Measurements from ENCODE around the gene LRRK2. TPM values are rescaled to one million over a fixed set of nuclear protein-coding genes. Genes with fewer than 3 reads are reported as not detected.

The LRRK2 gene
- total RNA-seq, 2 donors from 2014 or later: 1.2 to 1.9 TPM

- Mint-ChIP-seq H3K9me3 (no peaks in the 10 kb centered on the region), H3K4me3 (no peak overlapping the region), H3K36me3 (ENCODE audit: low read depth) (no peaks in the 10 kb centered on the region), H3K27me3 (ENCODE audit: insufficient read depth) (no peaks in the 10 kb centered on the region), H3K4me1 (no peaks in the 10 kb centered on the region), H3K27ac (no peak overlapping the region)
- H3K9ac ChIP-seq (ENCODE audit: extremely low read depth, low read length, poor library complexity, severe bottlenecking): no peak overlapping the region
- no peak overlapping the region for H3K27ac ChIP-seq (ENCODE audit: low read depth, low read length)
- H3K36me3 ChIP-seq (ENCODE audit: control insufficient read depth, insufficient read depth, low read length): no peaks in the 10 kb centered on the region
- no peaks in the 10 kb centered on the region for H3K4me1 ChIP-seq (ENCODE audit: control insufficient read depth, insufficient read depth, low read length)
- no peaks in the 10 kb centered on the region for H3K27me3 ChIP-seq (ENCODE audit: control insufficient read depth, insufficient read depth, low read length, poor library complexity, severe bottlenecking)
- H3K9me3 ChIP-seq (ENCODE audit: control insufficient read depth, low read length): no peaks in the 10 kb centered on the region
- DNase-seq: no peak
- TF ChIP-seq CTCF (conservative IDR thresholded peaks at IDR 0.05): no peak
- WGBS, 2 experiments (ENCODE audit: insufficient coverage in 1 of 2, insufficient read length in 1 of 2): no CpG with 5 or more reads among the region's 1 CpG
- H3K4me3 ChIP-seq (ENCODE audit: low read length): no peak overlapping the region
Measured at GRCh38 chr12:40281791-40282364, 57.1 kb downstream of the LRRK2 start.

DNA sequence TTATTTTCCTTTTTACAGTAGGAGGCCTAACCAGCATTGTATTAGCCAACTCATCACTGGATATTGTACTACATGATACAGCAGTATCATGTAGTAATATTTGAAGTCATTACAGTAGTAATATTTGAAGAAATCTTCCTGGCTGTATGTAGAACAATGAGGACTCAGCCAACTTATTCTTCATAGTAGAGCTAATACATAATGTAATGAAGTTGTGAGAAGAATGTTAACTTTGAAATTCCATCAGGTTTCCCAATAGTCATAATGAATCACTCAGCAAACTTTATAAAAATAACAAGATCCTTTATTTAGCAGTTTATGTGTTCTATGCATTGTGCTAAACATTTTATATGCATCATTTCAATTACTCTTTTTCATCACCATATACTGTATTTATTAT, 61.8 kb downstream of the LRRK2 start:
- no peak overlapping the region for H3K27ac ChIP-seq (ENCODE audit: low read depth, low read length)
- TF ChIP-seq CTCF (conservative IDR thresholded peaks at IDR 0.05): no peak
- no peak overlapping the region for H3K4me3 Mint-ChIP-seq
- no peaks in the 10 kb centered on the region for H3K27me3 ChIP-seq (ENCODE audit: control insufficient read depth, insufficient read depth, low read length, poor library complexity, severe bottlenecking)
- no peaks in the 10 kb centered on the region for H3K36me3 ChIP-seq (ENCODE audit: control insufficient read depth, insufficient read depth, low read length)
- H3K4me3 ChIP-seq (ENCODE audit: low read length): no peak overlapping the region
- DNase-seq: no peak
- no peaks in the 10 kb centered on the region for H3K4me1 ChIP-seq (ENCODE audit: control insufficient read depth, insufficient read depth, low read length)
- H3K36me3 Mint-ChIP-seq (ENCODE audit: low read depth): no peaks in the 10 kb centered on the region
- no peaks in the 10 kb centered on the region for H3K27me3 Mint-ChIP-seq (ENCODE audit: insufficient read depth)
- no peaks in the 10 kb centered on the region for H3K4me1 Mint-ChIP-seq
- peaks cover 6% of the 10 kb centered on the region for H3K9me3 Mint-ChIP-seq
- H3K9me3 ChIP-seq (ENCODE audit: control insufficient read depth, low read length): no peaks in the 10 kb centered on the region
- no peak overlapping the region for H3K27ac Mint-ChIP-seq
- no peak overlapping the region for H3K9ac ChIP-seq (ENCODE audit: extremely low read depth, low read length, poor library complexity, severe bottlenecking)

DNA sequence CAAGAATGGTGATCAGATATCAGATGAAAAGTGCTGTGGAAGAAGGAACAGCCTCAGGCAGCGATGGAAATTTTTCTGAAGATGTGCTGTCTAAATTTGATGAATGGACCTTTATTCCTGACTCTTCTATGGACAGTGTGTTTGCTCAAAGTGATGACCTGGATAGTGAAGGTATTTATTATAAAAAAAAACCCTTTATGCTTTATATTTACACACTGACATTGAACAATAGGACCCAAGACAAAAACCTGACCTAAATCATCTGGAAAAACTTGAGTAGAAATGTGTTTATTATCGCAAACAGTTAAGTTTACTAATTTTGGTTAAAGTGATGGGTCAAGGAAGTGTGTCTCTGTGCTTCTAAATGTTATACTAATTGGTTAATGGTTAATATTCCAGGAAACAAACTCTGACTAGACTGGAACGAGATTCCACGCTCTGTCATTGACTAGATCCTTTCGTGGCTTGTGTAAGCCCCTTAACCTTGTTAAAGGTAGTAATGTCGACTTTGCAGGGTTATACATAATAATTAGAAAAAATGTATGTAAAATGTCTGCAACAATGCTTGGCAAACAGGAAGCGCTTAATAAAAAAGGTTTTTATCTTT, 62.7 kb downstream of the LRRK2 start:
- Histone ChIP-seq H3K36me3 (ENCODE audit: control insufficient read depth, insufficient read depth, low read length) (no peaks in the 10 kb centered on the region), H3K9me3 (ENCODE audit: control insufficient read depth, low read length) (no peaks in the 10 kb centered on the region), H3K4me1 (ENCODE audit: control insufficient read depth, insufficient read depth, low read length) (no peaks in the 10 kb centered on the region), H3K9ac (ENCODE audit: extremely low read depth, low read length, poor library complexity, severe bottlenecking) (no peak overlapping the region), H3K27ac (ENCODE audit: low read depth, low read length) (no peak overlapping the region), H3K27me3 (ENCODE audit: control insufficient read depth, insufficient read depth, low read length, poor library complexity, severe bottlenecking) (no peaks in the 10 kb centered on the region), H3K4me3 (ENCODE audit: low read length) (no peak overlapping the region)
- Mint-ChIP-seq H3K27ac (no peak overlapping the region), H3K36me3 (ENCODE audit: low read depth) (no peaks in the 10 kb centered on the region), H3K4me3 (no peak overlapping the region), H3K9me3 (peaks cover 6% of the 10 kb centered on the region), H3K4me1 (no peaks in the 10 kb centered on the region), H3K27me3 (ENCODE audit: insufficient read depth) (no peaks in the 10 kb centered on the region)
- 89 to 100% methylated on average over 4 to 6 of the region's 7 CpGs for WGBS, 2 experiments (ENCODE audit: insufficient coverage in 1 of 2, insufficient read length in 1 of 2)
- DNase-seq: no peak
- no peak for TF ChIP-seq CTCF (conservative IDR thresholded peaks at IDR 0.05)

Measured in endodermal cell (in vitro differentiated cells).